Endothelial cell of umbilical vein (primary cell): ENCODE results near the gene ANXA2R. TPM values are rescaled to one million over a fixed set of nuclear protein-coding genes. Genes with fewer than 3 reads are reported as not detected.

Source experiments
- BruUV-seq: library from RNA; stranded (reverse); fragments of 400-500 nt; replicated peaks from 2 replicates; lab custom pipeline; 2021; lab: Mats Ljungman, UMichigan
- CTCF ChIA-PET: fragments of 300-600, 350-600 bp; sonication (Branson Sonifier 250); formaldehyde crosslinking; loops from one replicate; lab custom pipeline; 2021; ENCODE audit warnings: antibody characterized with exemption, inconsistent platforms; lab: Charles Lee
- POLR2A ChIA-PET: fragments of 300-600, 350-600 bp; sonication (Branson Sonifier 250); formaldehyde crosslinking; loops from one replicate; lab custom pipeline; 2021; ENCODE audit warnings: antibody characterized with exemption, inconsistent platforms; lab: Charles Lee
- DNase-seq: peaks from one replicate; pipeline ENCODE4 v3.0.0-alpha.2; 2011; ENCODE audit warnings: low read depth, low spot score
- FAIRE-seq: peaks from 2 replicates; lab custom pipeline; 2011; peaks lifted over from hg19 to GRCh38; lab: Jason Lieb, UNC
- H2AFZ ChIP-seq: 2 replicates; pipeline ENCODE4 v1.6.0; 2012; ENCODE audit warnings: low read depth, low read length, control low read depth, inconsistent platforms
- H3K27ac ChIP-seq: 2 replicates; pipeline ENCODE4 v1.5.1; 2011; ENCODE audit warnings: low read depth, mild to moderate bottlenecking, control low read depth, low read length, moderate library complexity; ENCODE audit not compliant: insufficient read depth
- H3K27me3 ChIP-seq, 2 experiments: 2 replicates each; pipeline versions ENCODE4 v1.6.0 to v1.6.1; 2011; ENCODE audit warnings: low read length in 2 of 2, mixed read lengths in 1 of 2; ENCODE audit not compliant: control insufficient read depth in 2 of 2, insufficient read depth in 2 of 2
- H3K36me3 ChIP-seq, 2 experiments: 2 replicates in 1 of 2; 3 replicates in 1 of 2; pipeline ENCODE4 v1.5.1; 2011; ENCODE audit warnings: low read length in 2 of 2, mild to moderate bottlenecking in 1 of 2, moderate library complexity in 1 of 2; ENCODE audit not compliant: control insufficient read depth in 2 of 2, insufficient read depth in 2 of 2; ENCODE audit errors: extremely low read depth in 1 of 2
- H3K4me1 ChIP-seq: 3 replicates; pipeline ENCODE4 v1.5.1; 2011; ENCODE audit warnings: mild to moderate bottlenecking, low read length; ENCODE audit not compliant: control insufficient read depth, insufficient read depth; ENCODE audit errors: extremely low read depth
- H3K4me2 ChIP-seq: 2 replicates; pipeline ENCODE4 v1.6.1; 2011; ENCODE audit warnings: low read length, control low read depth, mixed read lengths; ENCODE audit not compliant: insufficient read depth
- H3K4me3 ChIP-seq, 3 experiments: fragments of 200-600 bp in 1 of 3; sonication (generic), shearing (Covaris generic) in 1 of 3; replicated peaks in 1 of 3; 2 replicates each; pipeline ENCODE4 v1.5.1; 2011 to 2016; ENCODE audit warnings: control low read depth in 3 of 3, low read length in 3 of 3, mild to moderate bottlenecking in 2 of 3, inconsistent platforms in 1 of 3, low read depth in 1 of 3, moderate library complexity in 1 of 3; ENCODE audit not compliant: insufficient read depth in 1 of 3
- H3K79me2 ChIP-seq: 2 replicates; pipeline ENCODE4 v1.6.0; 2012; ENCODE audit warnings: low read length, inconsistent platforms; ENCODE audit not compliant: control insufficient read depth, insufficient read depth
- H3K9ac ChIP-seq: replicated peaks from 2 replicates; pipeline ENCODE3; 2011; ENCODE audit warnings: low read length, control low read depth; ENCODE audit not compliant: insufficient read depth; ENCODE audit errors: extremely low read depth
- H3K9me1 ChIP-seq: replicated peaks from 3 replicates; pipeline ENCODE4 v1.6.0; 2011; ENCODE audit warnings: mild to moderate bottlenecking, low read length; ENCODE audit not compliant: control insufficient read depth, insufficient read depth; ENCODE audit errors: extremely low read depth
- H3K9me3 ChIP-seq: replicated peaks from 2 replicates; pipeline ENCODE4 v1.5.1; 2012; ENCODE audit warnings: low read length, inconsistent platforms; ENCODE audit not compliant: control insufficient read depth, insufficient read depth
- H4K20me1 ChIP-seq: replicated peaks from 2 replicates; pipeline ENCODE3; 2011; ENCODE audit warnings: mild to moderate bottlenecking, low read length; ENCODE audit not compliant: control insufficient read depth, insufficient read depth; ENCODE audit errors: extremely low read depth
- CTCF ChIP-seq, 2 donors: IDR thresholded peaks; 1 replicate in 1 of 2; 2 replicates in 1 of 2; pipeline ENCODE4 v1.5.1; 2011; ENCODE audit warnings: low read length in 2 of 2, mild to moderate bottlenecking in 2 of 2, moderate library complexity in 2 of 2, control low read depth in 1 of 2, inconsistent platforms in 1 of 2, low read depth in 1 of 2; ENCODE audit not compliant: insufficient read depth in 1 of 2; ENCODE audit errors: extremely low read depth in 1 of 2
- EZH2 ChIP-seq: IDR thresholded peaks from 2 replicates; pipeline ENCODE4 v1.6.1; 2012; ENCODE audit warnings: borderline replicate concordance, low read depth, mild to moderate bottlenecking, moderate library complexity, low read length, inconsistent platforms; ENCODE audit not compliant: severe bottlenecking
- FOS ChIP-seq: IDR thresholded peaks from 2 replicates; pipeline ENCODE4 v1.6.1; 2011; ENCODE audit warnings: mild to moderate bottlenecking, low read length, moderate library complexity, borderline replicate concordance; ENCODE audit not compliant: insufficient read depth
- GATA2 ChIP-seq: IDR thresholded peaks from 2 replicates; pipeline ENCODE4 v1.7.0; 2011; ENCODE audit warnings: low read depth, mild to moderate bottlenecking, moderate library complexity, mixed read lengths, low read length; ENCODE audit not compliant: insufficient read length, insufficient read depth
- JUN ChIP-seq: IDR thresholded peaks from 2 replicates; pipeline ENCODE4 v1.6.1; 2011; ENCODE audit warnings: borderline replicate concordance, low read depth; ENCODE audit not compliant: insufficient read length, insufficient read depth
- MAX ChIP-seq: IDR thresholded peaks from 2 replicates; pipeline ENCODE4 v1.6.1; 2011; ENCODE audit not compliant: insufficient read depth, insufficient read length
- MYC ChIP-seq: IDR thresholded peaks from one replicate; pipeline ENCODE4 v1.6.1; 2011; ENCODE audit warnings: mild to moderate bottlenecking, low read depth, low read length
- POLR2A ChIP-seq: IDR thresholded peaks from 2 replicates; pipeline ENCODE4 v1.6.1; 2012; ENCODE audit warnings: low read depth, mild to moderate bottlenecking, control low read depth, low read length
- POLR2AphosphoS5 ChIP-seq: IDR thresholded peaks from 2 replicates; pipeline ENCODE4 v1.6.1; 2012; ENCODE audit warnings: low read depth, mild to moderate bottlenecking, control low read depth, low read length, moderate library complexity; ENCODE audit not compliant: insufficient read depth
- dilution Hi-C: fragments of 300-500 bp; cut with MboI; formaldehyde crosslinking; loops from one replicate; pipeline ENCODE4 v1.15.0; 2019; ENCODE audit warnings: low sequenced_read_pairs; ENCODE audit not compliant: extremely low pct_ligation_motif_present
- intact Hi-C: fragments of 100-400 bp; cut with micrococcal nuclease; formaldehyde crosslinking; loops from one replicate; pipeline ENCODE4 v1.10.0; 2022
- polyA plus RNA-seq, 4 experiments: library from polyadenylated mRNA; depleted of rRNA in 3 of 4; stranded (reverse) in 3 of 4; unstranded in 1 of 4; fragments of >200 nt; gene quantifications; 2 replicates each; pipeline versions ENCODE4 v1.2.1 to v1.2.3, GENCODE V29; 2011 to 2012; ENCODE audit warnings: missing spikeins in 1 of 4
- total RNA-seq: library from RNA; stranded (reverse); gene quantifications from 2 replicates; pipeline ENCODE4 v1.2.3, GENCODE V29; 2021

Gene ANXA2R
- total and polyA plus RNA-seq, 2 donors (not counting 3 experiments of a cell fraction or from before 2014, with no cell fraction given), result 6.6 to 10.4 TPM

GRCh38 chr5:43019291-43019613 is 20.9 kb downstream of the ANXA2R start:
- Histone ChIP-seq H3K9me1 (no peaks in the 10 kb centered on the region), H3K27ac (peak overlapping the region; percentile 93), H3K9me3 (no peaks in the 10 kb centered on the region), H3K9ac (peak overlapping the region; percentile 93), H3K4me3 (peak overlapping the region; percentile 36 to 83 (median 65)), H3K4me1 (peaks cover 19% of the 10 kb centered on the region), H4K20me1 (no peaks in the 10 kb centered on the region), H3K79me2 (peaks cover 17% of the 10 kb centered on the region), H2AFZ (no peak overlapping the region), H3K36me3 (no peaks in the 10 kb centered on the region), H3K27me3 (no peaks in the 10 kb centered on the region), H3K4me2 (peak overlapping the region; percentile 98)
- DNase-seq (no peak), FAIRE-seq (no peak)
- POLR2A ChIA-PET, result interaction anchor here (1.0 to 1.5 kb wide), 5 partner anchors 11 to 67 kb away, joined by 5 to 10 read pairs (median 6); no protein-coding TSS in a partner anchor
- dilution Hi-C loops (no loop called here), intact Hi-C loops (loop anchor here (5.0 kb wide), 1 partner anchor 103 kb away; the partner anchor contains the start of gene ZNF131)
- TF ChIP-seq FOS (no peak), POLR2AphosphoS5 (no peak), EZH2 (no peak), GATA2 (no peak), MYC (no peak), MAX (no peak), CTCF (IDR thresholded peaks at IDR 0.05; ENCODE audit: extremely low read depth in 1 of 2, insufficient read depth in 1 of 2, low read depth in 1 of 2, low read length in 2 of 2) (no peak), JUN (no peak), POLR2A (no peak)
- CTCF ChIA-PET, result interaction anchor here (0.8 to 6.3 kb wide), 16 partner anchors 10 to 129 kb away, joined by 3 to 77 read pairs (median 19); no protein-coding TSS in a partner anchor
- no TSS peak for BruUV-seq
